GM21619 (cell line): ENCODE results near the gene SOX13.
"Not testable (repeated sequence)": the region's sequence is repeated elsewhere in the genome, so short reads cannot be mapped to it uniquely, and the experiment has no call there.

ENCODE experiments used
- ATAC-seq: cut with Tn5 transposase; IDR thresholded peaks from one replicate; pipeline ENCODE4 v1.9.1; 2021; ENCODE audit not compliant: unreplicated experiment

SOX13 gene

DNA sequence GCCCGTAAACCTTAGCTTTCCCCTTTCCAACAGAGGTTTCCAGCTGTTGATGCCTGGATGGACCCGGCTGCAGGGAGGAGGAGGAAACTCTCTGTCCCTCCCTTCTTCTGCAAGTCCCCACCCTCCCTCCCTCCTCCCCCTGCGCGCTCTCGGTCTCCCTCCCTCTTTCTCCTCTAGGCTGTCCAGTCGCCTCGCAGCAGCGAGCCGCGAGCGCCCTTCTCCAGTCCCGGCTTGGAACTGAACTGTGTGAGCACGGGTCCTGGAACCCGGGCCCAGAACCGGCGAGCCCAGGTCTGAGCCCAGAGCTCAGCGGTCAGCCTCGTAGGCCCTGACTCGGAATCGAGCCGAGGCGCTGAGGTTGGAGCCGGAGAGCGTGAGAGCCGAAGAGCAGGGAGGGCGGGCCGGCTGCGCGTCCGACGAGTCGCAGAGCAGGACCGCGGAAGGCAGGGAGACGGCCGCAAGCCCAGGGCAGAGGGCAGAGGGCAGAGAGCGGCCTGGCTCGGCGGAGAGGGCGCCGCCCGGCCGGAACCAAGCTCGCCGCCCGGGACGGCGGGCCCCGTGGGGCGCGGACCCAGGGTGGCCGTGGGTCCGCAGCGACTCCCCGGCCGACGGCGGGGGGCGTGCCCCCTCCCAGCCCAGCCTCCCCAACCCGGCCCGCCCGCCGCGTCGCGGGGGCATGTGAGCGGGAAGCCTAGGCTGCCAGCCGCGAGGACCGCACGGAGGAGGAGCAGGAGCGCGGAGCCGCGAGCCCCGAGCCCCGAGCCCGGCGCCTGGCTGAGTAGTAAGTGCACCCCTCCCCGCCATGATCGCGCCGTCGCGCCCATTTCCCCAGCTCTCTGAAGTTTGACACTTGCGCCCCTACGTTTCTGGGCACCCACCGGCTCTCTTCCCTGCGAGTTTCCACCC, at the start of gene SOX13:
SOX13 (plus strand) TSS at position 185 of the 906 bp plus-strand sequence. CDS start 39,801 bp downstream, outside the sequence.
- ATAC-seq = no peak

DNA sequence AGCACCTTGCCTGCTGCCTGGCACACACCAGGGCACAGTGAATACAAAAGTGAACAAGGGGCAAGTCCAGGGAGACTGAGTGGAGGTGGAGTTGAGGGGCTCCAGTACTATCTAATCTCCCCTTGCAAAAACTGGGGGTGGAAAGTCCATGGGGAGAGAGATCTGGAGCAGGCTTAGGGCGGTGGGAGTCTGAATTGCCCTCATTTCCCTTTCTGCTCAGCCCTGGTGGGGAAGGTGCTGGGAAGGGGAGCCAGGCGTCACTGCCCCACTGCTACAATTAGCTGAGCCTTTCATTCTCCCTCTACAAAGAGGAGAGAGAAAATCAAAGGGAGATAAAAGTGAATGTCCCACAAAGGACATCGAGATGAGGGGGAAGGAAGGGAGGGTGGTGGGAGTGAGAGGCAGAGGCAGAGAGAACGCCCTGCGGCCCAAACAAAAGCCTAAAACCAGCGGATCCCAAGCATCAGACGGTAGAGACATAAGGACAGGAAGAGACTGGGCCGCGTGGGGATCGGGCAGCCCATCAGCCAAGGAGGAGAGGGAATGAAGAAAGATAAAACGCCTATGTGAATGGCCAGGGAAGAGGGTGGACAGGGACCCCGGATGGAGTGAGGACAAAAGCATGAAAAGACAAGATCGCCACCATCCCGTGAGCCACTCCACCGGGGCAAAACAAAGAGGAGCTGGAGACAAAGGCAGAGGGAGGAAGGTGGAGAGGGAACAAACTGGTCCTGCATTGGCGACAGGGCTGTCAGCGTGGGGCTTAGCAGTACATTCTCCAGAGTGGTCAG, 46.8 kb upstream of the SOX13 start:
- ATAC-seq = no peak

DNA sequence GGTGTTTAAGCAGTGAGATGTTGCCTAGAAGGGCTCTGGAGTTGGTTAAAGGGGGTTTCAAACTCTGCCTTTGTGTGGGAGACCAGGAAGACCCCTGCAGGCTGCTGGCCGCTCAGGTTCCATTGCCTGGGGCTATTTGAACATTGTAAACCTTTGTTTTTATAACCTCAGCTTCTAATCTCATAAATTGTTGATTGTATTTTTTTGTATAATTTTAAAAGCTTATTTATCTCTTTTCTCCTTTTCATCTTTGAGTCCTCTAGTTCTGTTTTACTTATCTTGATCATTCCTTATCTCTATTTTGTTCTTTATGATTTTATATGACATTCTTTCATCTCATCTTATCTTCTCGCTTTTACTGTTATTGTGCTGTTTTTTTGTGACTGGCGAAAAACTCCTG, 45.5 kb upstream of the SOX13 start:
- no peak for ATAC-seq

DNA sequence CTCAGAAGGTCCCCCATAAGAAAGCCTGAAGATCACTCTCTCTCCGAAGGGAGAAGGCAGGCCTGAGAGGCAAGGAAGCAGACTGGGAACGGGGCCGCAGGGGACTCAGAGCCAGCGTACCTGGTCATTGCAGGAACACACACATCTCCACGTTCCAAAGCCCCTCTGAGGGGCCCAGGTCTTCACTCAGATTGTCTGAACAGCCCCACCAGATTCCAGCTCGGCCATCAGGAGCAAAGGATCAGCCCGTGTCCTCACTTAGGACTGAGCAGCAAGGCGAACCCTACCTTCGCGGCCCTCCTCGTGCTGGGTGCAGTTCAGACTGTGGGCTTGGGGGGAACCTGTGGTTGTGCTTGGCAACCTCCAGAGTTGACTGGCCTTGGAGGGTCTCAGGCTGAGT, 43.9 kb upstream of the SOX13 start:
- no peak for ATAC-seq

DNA sequence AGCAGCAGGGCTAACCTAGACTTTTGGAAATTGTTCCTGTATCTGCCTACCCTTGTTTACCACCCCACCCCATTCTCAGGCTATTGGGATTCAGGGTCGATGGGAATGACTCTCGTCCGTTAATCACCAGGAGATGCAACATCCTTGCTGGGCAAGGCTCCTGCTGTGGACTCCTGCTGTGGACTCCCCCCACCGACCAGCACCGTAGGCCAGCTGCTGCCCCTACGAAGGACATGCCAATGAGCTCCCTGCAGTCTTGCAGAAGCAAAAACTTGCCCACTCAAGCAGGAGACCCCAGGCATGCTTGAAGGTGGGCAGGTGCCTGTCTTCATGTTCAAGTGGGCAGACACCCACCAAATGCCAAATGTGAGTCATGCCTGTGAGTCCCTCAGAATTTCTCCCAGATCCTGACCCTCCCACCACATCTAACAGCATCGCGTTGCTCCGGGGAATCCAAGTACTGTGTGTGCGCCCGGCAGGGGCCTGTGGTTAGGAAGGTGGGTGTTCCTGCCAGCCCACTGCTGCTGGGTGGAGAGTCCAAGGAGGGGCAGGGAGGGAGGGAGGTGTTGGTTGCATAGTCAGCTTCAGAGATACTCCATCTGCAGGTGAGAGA, 41.7 kb upstream of the SOX13 start:
- ATAC-seq = no peak

DNA sequence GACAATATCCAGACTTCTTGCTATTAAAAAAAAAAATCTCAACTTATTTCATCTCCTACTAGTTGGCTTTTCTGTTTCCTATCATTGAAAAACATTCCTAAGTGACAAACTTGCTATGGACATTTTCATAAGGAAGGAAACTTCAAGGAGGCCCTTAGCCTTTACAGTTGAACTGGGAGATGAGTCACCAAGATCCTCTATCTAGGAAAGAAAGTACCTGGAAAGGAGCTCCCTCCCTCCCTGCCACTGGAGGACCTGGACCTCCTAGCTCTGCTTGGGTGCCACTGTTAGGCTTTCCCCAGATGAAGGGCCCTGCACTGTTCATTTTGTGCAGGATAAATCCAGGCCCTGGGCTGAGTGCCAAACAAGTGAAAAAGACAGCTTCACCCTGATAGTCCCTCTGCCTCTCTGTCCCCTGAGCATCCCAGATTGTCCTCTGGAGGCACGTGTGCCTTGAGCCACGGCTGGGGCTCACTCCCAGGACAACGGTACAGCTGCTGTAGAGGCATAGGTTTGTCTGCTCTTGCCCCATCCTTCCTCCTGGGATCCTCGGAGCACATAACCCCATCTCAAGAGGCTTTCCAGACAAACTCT, 40.2 kb upstream of the SOX13 start:
- no peak for ATAC-seq

DNA sequence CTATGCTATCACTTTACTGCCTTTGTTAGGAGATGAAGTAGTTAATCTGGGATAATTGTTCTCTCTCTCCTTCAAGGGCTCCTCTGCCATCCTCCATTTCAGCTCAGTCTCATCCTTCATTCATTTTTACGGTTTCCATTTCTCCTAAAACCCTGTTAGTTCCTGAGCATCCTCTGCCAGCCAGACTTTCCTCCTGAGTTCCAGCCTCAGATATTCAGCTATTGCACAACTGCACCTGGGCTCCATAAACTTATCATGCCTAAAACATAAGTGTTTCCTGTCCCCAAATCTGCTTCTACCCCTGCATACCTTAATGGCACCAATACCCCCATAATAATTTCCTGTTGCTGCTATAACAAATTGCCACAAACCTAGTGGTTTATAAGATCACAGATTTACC, 39.6 kb upstream of the SOX13 start:
- ATAC-seq = no peak

DNA sequence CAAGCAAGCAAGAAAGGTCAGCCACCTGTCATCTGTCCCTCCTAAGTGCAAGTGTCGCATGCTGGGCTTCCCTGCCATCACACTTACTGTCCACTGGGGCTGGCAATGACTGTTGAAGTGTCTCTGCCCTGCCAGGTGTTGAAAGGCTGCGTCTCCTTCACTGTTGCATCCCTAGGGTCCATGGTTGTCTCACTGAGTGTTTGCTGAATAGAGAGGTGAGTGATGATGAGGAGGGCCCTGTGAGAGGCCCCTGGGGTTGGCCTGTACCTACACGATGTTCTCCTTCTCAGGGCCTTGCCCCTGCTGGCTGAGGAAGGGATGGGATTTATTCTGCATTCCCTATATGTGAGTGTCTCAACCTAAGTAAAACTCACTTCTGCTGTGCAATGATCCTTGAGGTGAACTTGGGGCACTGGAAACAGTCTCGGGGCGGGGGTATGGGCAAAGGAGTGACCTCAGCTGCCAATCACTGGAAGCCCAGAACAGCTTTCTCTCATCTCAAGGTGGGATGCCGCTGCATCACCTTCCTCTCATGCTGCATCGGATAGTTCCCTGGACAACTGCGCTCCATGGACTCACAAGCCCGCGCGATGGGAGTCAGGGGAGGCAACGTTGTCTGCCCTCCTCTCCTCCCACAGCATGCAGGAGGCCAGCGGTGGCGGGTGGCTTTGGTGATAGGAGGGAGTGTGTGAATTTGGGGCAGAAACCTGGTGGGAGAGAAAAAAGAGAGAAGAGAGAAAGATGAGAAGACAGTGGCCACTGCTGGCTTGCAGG, 35.8 kb upstream of the SOX13 start:
- no peak for ATAC-seq

DNA sequence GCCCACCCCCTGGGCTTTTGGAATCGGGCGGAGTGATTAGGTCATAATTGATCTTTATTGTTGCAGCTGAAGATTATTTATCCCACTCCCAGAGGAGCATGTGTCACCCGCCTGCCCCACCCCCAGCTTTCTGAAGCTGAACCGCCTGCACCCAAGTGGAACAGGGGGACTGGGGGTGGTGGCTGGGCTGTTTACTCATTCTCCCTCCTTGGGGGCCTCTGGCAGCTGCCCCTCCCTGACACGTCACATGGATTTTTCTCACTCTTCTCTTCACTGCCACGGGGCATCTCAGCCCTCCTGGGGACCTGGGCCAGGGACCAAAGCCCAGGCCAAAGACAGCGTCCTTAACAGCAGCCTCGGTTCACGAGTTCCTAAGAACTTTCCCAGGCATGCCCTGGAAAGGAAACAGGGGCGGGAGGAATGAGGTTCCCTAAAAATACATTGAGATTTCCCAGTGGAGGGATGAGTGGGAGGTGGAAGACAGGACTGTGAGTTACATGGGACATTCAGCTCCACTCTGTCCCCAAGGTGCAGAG, 31.6 kb upstream of the SOX13 start:
- ATAC-seq = no peak

DNA sequence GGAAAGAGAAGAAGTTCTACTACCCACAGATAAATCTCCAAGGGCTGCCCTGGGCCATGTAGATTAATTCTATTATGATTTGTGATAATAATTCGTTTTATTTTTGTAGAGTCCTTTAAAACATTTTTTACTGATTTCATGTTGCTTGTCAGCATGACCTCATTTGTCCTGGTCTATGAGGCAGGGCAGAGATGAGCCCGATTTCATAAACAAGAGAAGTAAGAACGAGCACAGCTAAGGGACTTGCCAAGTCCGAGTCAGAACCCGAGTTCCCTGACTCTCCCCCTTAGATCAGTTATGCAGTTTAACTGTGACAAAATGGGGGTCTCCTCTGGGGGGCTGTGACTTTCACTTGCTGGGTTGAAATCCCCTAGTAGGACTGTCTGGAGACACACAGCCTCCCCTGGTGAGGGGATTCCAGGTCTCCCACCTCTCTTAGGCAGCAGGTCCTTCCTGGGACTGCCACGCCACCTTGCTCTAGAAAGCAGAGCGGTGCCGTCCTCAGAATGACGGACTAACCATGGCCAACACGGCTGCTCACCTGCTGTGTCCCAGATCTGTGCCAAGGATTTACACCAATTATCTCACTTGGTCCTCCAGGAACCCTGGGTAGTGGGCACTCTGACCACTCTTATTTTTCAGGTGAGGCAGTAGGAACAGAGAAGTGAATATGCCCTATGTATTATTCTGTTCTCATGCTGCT, 31.0 kb upstream of the SOX13 start:
- ATAC-seq = no peak

DNA sequence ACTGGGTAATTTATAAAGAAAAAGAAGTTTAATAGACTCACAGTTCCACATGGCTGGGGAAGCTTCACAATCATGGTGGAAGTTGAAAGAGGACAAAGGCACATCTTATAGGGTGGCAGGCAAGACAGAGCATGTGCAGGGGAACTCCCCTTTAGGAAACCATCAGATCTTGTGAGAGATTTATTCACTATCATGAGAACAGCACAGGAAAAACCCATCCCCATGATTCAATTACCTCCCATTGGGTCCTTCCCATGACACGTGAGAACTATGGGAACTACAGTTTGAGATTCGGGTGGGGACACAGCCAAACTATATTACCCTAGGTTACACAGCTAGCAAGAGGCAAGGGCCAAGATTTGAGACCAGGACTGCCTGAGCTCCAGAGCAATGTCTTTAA, 30.4 kb upstream of the SOX13 start:
- no peak for ATAC-seq

DNA sequence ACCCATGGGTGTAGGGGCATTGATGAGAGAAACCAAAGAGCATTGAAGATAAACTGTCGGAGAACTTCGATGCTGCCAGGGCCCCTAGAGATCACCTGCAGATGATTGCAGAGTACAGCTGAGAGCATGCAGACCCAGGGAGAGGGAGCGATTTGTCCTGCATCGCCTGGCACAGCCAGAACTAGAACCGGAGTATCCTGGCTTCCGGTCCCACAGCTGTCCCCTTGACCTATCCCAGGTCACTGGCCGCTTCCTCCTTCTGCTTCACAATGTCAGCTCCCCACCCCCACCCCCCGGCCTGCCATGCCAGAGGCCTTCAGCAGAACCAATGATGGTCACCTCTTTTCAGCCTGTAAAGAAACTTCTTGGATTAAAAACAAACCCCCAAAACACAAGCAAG, 29.2 kb upstream of the SOX13 start:
- ATAC-seq = no peak

DNA sequence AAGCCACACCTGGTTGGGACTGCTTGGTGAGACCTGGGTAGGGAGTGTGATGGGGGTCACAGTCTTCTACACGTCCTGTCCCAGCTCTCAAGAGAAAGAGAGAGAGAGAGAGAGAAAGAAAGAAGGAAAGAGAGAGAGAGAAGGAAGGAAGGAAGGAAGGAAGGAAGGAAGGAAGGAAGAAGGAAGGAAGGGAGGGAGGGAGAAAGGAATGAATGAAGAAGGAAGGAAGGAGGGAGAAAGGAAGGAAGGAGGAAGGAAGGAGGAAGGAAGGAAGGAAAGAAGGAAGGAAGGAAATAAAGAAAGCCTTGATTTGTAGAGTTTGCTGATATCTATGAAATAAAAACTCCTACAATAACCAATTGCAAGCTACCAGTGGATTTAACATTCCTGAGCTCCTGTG, 28.5 kb upstream of the SOX13 start:
- ATAC-seq = no peak

DNA sequence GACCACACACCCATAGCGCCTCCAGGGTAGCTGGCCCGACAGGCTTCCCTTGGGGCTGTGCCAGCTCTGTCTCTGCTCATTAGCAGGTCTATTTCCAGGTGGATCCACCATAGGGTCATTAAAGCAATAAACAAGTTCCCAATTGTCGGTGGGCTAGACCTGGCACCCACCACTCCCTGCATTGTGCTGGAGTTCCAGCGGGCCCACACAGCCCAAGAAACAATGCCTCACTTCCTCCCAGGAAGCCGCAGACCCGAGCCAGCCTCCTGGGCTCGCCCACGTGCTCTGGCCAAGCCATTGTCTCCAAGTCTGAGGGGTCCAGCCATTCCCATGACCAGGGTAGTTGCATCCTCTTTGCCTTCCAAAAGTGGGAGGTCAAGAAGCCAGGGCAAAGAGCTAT, 27.5 kb upstream of the SOX13 start:
- no peak for ATAC-seq

DNA sequence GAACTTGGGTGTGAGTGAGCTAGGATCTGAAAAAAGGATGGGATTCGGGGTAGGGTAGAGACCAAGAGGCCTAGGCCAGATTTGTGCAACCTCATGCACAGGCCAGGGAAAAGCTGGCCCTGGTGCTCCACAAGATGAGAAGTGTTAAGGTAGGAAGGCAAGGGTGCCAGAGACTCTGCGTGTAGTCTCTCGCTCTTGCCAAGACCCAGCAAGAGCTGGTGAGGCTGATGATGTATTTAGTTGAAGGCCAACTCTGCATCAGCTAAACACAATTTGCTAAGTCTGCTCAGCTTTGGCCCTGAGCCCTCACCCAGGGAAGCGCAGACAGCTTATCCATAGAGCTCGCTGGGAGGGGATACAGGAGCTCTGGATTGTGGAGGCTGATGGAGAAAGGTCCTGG, 26.6 kb upstream of the SOX13 start:
- ATAC-seq = no peak

DNA sequence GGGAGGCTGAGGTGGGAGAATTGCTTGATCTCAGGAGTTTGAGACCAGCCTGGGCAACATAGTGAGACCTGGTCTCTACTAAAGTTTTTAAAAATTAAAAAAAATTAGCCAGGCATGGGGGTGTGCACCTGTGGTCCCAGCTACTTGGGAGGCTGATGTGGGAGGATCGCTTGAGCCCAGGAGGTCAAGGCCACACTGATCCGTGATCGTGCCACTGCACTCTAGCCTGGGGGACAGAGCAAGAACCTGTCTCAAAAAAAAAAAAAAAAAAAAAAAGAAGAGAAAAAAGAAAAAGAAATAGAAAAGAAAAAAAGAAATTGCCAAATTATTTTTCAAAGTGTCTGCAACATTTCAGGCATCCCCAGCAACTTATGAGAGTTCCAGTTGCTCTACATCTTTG, 24.1 kb upstream of the SOX13 start:
- not testable (repeated sequence) for ATAC-seq

DNA sequence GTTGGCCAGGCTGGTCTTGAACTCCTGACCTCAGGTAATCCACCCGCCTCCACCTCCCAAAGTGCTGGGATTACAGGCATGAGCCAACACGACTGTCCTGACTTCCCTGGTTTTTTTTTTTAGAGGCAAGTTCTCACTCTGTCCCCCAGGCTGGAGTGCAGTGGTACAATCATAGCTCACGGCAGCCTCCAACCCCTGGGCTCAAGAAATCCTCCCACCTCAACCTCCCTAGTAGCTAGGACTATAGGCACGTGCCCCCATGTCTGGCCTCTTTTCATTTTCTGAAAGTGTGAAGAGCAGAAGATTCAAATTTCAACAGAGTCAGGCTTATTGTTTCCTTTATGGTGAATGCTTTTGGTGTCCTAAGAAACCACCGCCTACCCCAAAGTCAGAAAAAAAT, 21.7 kb upstream of the SOX13 start:
- ATAC-seq = no peak

DNA sequence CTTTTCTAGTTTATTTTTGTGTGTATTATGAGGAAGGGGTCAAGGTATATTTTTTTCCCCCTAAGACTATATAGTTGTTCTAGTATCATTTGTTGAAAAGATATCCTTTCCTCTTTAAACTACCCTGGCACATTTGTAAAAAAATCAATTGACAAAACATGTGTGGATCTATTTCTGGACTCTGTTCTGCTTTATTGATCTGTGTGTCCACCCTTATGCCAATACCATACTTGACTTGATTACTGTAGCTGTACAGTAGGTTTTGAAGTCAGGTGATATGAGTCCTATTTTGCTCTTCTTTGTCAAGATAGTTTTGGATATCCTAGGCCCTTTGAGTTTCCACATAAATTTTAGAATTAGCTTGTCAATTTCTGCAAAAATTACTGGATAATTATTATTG, 21.2 kb upstream of the SOX13 start:
- ATAC-seq = no peak

DNA sequence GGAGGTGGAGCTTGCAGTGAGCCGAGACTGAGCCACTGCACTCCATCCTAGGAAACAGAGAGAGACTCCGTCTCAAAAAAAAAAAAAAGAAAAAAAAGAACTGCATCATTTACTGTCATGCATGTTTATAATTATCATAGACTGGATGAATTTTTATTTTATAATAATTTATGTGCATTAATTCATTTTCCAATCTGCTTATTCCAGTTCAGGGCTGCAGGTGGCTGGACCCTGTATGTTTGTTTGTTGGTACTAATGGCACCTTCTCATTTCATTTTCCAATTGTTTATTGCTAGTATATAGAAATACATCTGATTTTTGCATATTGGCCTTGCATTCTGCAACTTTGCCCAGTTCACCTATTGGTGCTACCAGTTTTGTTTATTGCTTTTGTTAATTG, 19.0 kb upstream of the SOX13 start:
- no peak for ATAC-seq

DNA sequence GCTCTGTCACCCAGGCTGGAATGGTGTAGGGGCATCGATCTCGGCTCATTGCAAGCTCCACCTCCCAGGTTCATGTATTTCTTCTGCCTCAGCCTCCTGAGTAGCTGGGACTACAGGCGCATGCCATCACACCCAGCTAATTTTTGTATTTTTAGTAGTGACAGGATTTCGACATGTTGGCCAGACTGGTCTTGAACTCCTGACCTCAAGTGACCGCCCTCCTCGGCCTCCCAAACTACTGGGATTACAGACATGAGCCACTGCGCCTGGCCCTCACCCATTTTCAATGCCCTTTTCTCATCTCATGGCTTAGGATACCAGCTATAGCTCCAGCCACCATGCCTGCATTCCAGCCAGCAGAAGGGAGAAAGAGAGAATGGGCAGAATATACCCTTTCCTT, 12.9 kb upstream of the SOX13 start:
- ATAC-seq = no peak
